H4 (cell line): ENCODE measurements around the gene MARS1. TPM values are rescaled to one million over a fixed set of nuclear protein-coding genes. Genes with fewer than 3 reads are reported as not detected.

Experiments
- DNase-seq: peaks from one replicate; pipeline ENCODE4 v3.0.0-alpha.2; 2015; ENCODE audit warnings: low spot score
- total RNA-seq: library from RNA; depleted of rRNA; stranded (reverse); fragments of >200 nt; shearing (Covaris generic); gene quantifications from 2 replicates; pipeline ENCODE4 v1.2.3, GENCODE V29; 2014

MARS1 gene
- total RNA-seq, 1 experiment from 2014 or later: 121 TPM

GRCh38 chr12:57456737-57457490, 31.0 kb upstream of the MARS1 start:
- DNase-seq: no peak

- no peak for DNase-seq
Measured at GRCh38 chr12:57458665-57459054, 29.2 kb upstream of the MARS1 start.

GRCh38 chr12:57459055-57459749, 28.7 kb upstream of the MARS1 start:
- peak; percentile 97 for DNase-seq

GRCh38 chr12:57459750-57460467, 28.0 kb upstream of the MARS1 start, which contains the start of gene GLI1:
TSS of gene GLI1 (plus strand) at chr12:57459785. CDS start at chr12:57463692, 3,907 bp downstream.
- DNase-seq: no peak

- DNase-seq: no peak
Measured at GRCh38 chr12:57460468-57460784, 27.4 kb upstream of the MARS1 start.

GRCh38 chr12:57460841-57461275, 27.0 kb upstream of the MARS1 start:
- no peak for DNase-seq

- peak; percentile 72 for DNase-seq
Measured at GRCh38 chr12:57461276-57461916, 26.5 kb upstream of the MARS1 start.

- DNase-seq: peak; percentile 48
Measured at GRCh38 chr12:57461917-57462250, 26.0 kb upstream of the MARS1 start.

- DNase-seq: peak; percentile 91
Measured at GRCh38 chr12:57462251-57462911, 25.5 kb upstream of the MARS1 start.

GRCh38 chr12:57462912-57463253, 25.0 kb upstream of the MARS1 start:
- no peak for DNase-seq

GRCh38 chr12:57464569-57464968, 23.3 kb upstream of the MARS1 start:
- no peak for DNase-seq

- no peak for DNase-seq
Measured at GRCh38 chr12:57465030-57465746, 22.7 kb upstream of the MARS1 start.

GRCh38 chr12:57465747-57466505, 21.9 kb upstream of the MARS1 start:
- DNase-seq: no peak

- no peak for DNase-seq
Measured at GRCh38 chr12:57467212-57467874, 20.5 kb upstream of the MARS1 start.

GRCh38 chr12:57467915-57468314, 20.0 kb upstream of the MARS1 start:
- no peak for DNase-seq

- DNase-seq: no peak
Measured at GRCh38 chr12:57469296-57470164, 18.3 kb upstream of the MARS1 start.

GRCh38 chr12:57470286-57470969, 17.4 kb upstream of the MARS1 start:
- no peak for DNase-seq

GRCh38 chr12:57470970-57471656, 16.8 kb upstream of the MARS1 start:
- no peak for DNase-seq
